Lower leg skin (tissue), 4 donors: ENCODE results near the gene CAMK2A. TPM values are rescaled to one million over a fixed set of nuclear protein-coding genes. Genes with fewer than 3 reads are reported as not detected.
A peak's percentile ranks its signal among the peaks of the same experiment; 100 is the strongest.

ENCODE experiments used
- DNase-seq, 2 donors: peaks; one replicate each; pipeline ENCODE4 v3.0.0-alpha.2; 2019; ENCODE audit warnings: low spot score in 2 of 2
- H3K4me3 ChIP-seq: fragments of 200-600 bp; sonication (generic); 2 replicates; pipeline ENCODE4 v1.5.1; 2017; ENCODE audit warnings: mild to moderate bottlenecking, low read depth; ENCODE audit not compliant: poor library complexity, severe bottlenecking
- POLR2A ChIP-seq, 2 donors: fragments of 450-650 bp; IDR thresholded peaks; one replicate each; pipeline ENCODE4 v1.6.1; 2016 to 2017; ENCODE audit warnings: antibody characterized with exemption in 2 of 2, mild to moderate bottlenecking in 1 of 2, moderate library complexity in 1 of 2
- WGBS, 2 donors: methylation state at CpG; one replicate each; pipeline ENCODE4 v1.1.5; 2018; 5-methylcytosine and 5-hydroxymethylcytosine counted together
- intact Hi-C: fragments of 100-400 bp; cut with DNase I; formaldehyde crosslinking; loops from one replicate; pipeline ENCODE4 v1.15.0; 2023; ENCODE audit warnings: low total_unique reads
- total RNA-seq, 4 donors: library from RNA; depleted of rRNA; stranded (reverse); fragments of >200 nt; gene quantifications; one replicate each; pipeline ENCODE4 v1.1.0, GENCODE V29; 2016
- TF ChIP-seq, protein P1 (sequence below), 3 donors: fragments of 450-650 bp; IDR thresholded peaks; one replicate each; pipeline ENCODE4 v1.5.1; 2016; ENCODE audit warnings: antibody characterized with exemption in 3 of 3, mild to moderate bottlenecking in 3 of 3, moderate library complexity in 2 of 3

CAMK2A gene
- total RNA-seq, 4 donors from 2014 or later, result 0.23 TPM; not detected in 3

DNA sequence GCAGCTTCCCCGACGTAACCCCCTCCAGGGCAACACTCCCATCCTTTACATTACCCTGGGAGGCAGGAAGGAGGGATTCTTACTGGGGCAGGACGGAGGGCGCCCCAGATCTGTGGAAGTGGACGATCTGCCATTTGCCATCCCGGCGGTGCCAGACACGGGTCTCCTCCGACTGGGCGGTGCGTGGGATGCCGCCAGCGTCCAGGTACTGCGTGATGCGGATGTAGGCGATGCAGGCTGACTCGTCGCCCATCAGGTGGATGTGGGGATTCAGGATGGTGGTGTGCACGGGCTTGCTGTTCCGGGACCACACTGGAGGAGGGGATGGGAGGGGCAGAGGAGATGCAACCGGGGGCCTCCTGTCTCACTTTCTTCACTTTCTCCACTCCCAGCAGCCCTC lies 66.7 kb downstream of the CAMK2A start:
- no peak for DNase-seq
- TF ChIP-seq, protein P1, sequence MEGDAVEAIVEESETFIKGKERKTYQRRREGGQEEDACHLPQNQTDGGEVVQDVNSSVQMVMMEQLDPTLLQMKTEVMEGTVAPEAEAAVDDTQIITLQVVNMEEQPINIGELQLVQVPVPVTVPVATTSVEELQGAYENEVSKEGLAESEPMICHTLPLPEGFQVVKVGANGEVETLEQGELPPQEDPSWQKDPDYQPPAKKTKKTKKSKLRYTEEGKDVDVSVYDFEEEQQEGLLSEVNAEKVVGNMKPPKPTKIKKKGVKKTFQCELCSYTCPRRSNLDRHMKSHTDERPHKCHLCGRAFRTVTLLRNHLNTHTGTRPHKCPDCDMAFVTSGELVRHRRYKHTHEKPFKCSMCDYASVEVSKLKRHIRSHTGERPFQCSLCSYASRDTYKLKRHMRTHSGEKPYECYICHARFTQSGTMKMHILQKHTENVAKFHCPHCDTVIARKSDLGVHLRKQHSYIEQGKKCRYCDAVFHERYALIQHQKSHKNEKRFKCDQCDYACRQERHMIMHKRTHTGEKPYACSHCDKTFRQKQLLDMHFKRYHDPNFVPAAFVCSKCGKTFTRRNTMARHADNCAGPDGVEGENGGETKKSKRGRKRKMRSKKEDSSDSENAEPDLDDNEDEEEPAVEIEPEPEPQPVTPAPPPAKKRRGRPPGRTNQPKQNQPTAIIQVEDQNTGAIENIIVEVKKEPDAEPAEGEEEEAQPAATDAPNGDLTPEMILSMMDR (IDR thresholded peaks at IDR 0.05), result no peak
- no peak for TF ChIP-seq POLR2A (IDR thresholded peaks at IDR 0.05)
- no peak overlapping the region for H3K4me3 ChIP-seq
- WGBS, 2 donors, result 90 to 91% methylated on average over 21 of the region's 21 CpGs
- intact Hi-C loops, result no loop called here

DNA sequence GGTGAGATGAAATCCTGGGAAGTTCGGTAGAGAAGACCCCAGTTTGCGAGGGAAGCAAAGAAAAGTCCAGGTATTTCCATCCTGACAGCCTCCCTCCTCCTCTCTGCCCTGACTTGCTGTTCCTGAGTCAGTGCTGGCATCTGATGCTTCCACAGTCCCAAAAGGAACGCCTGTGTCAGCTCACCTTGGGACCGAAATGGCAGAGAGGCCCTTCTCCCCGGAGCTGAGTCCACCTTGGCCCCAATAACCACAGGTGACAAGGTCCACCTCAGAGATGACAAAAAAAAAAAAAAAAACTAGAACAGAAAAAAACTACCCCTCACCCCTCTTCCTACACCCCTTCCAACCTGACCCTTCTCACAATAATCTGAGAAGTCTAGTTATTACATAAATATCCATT lies 68.1 kb downstream of the CAMK2A start:
- intact Hi-C loops, result no loop called here
- WGBS, 2 donors, result 64 to 65% methylated on average over 5 of the region's 5 CpGs
- no peak for DNase-seq
- TF ChIP-seq, protein P1 (IDR thresholded peaks at IDR 0.05), result no peak
- no peak for TF ChIP-seq POLR2A (IDR thresholded peaks at IDR 0.05)
- no peak overlapping the region for H3K4me3 ChIP-seq

DNA sequence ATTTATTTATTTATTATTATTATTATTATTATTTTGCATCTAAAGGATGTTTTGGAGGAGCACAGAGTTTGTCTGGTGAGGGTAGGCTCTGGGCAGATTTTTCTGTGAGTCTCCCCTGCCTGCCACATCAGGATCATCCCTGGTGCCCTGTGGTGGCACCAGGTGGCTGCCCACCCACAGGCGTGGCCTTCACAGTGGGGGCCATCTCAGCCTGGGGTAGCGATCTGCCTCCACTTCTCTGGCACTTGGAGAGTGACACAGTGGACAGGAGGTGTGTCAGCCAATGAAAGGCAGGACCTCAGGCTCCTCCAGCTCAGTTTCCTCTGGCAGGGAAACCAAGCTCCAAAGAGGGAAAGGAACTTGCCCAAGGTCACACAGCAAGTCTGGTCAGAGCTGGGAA lies 69.7 kb downstream of the CAMK2A start:
- WGBS, 2 donors, result 82 to 83% methylated on average over 2 of the region's 2 CpGs
- TF ChIP-seq, protein P1 (IDR thresholded peaks at IDR 0.05), result no peak
- no peak for TF ChIP-seq POLR2A (IDR thresholded peaks at IDR 0.05)
- H3K4me3 ChIP-seq, result no peak overlapping the region
- no peak for DNase-seq
- intact Hi-C loops, result no loop called here

DNA sequence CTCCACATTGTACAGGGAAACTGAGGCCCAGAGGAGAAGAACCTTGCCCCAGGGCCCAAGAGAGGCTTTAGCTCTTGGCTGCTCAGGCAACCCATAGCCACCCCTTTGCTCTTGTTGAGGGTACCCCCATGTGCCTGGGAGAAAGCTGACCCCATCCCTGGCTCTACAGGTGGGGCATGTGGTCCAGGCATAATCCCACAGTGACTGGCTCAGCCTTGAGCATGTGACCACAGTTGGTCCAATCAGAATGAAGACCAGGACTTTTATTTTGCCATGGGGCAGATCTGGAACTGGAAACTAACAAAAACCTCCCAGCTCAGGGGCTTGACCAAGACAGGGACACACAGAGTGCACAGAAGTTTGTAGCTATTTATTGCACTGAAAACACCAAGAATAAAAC lies 70.4 kb downstream of the CAMK2A start:
- DNase-seq, result no peak
- H3K4me3 ChIP-seq, result no peak overlapping the region
- intact Hi-C loops, result no loop called here
- TF ChIP-seq POLR2A (IDR thresholded peaks at IDR 0.05), result no peak
- TF ChIP-seq, protein P1 (IDR thresholded peaks at IDR 0.05), result no peak

DNA sequence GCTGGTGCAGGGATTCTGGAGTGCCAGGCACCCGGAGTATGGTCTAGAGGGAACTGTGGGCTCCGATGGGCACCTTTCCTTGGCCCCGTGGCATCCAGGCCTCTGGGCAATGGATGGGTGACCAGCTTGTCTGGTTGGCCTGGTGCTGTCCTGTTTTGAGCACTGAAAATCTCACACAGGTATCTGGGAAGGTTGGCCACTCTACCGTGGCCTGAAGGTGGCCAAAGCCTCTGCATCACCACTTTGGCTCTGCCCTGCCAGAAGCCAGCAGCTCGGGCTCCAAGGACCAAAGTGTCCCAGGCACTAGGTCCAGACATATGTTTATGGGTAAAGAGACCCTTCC lies 70.9 kb downstream of the CAMK2A start:
- 69 to 71% methylated on average over 5 of the region's 5 CpGs for WGBS, 2 donors
- TF ChIP-seq POLR2A (IDR thresholded peaks at IDR 0.05), result no peak
- TF ChIP-seq, protein P1 (IDR thresholded peaks at IDR 0.05), result no peak
- intact Hi-C loops, result no loop called here

DNA sequence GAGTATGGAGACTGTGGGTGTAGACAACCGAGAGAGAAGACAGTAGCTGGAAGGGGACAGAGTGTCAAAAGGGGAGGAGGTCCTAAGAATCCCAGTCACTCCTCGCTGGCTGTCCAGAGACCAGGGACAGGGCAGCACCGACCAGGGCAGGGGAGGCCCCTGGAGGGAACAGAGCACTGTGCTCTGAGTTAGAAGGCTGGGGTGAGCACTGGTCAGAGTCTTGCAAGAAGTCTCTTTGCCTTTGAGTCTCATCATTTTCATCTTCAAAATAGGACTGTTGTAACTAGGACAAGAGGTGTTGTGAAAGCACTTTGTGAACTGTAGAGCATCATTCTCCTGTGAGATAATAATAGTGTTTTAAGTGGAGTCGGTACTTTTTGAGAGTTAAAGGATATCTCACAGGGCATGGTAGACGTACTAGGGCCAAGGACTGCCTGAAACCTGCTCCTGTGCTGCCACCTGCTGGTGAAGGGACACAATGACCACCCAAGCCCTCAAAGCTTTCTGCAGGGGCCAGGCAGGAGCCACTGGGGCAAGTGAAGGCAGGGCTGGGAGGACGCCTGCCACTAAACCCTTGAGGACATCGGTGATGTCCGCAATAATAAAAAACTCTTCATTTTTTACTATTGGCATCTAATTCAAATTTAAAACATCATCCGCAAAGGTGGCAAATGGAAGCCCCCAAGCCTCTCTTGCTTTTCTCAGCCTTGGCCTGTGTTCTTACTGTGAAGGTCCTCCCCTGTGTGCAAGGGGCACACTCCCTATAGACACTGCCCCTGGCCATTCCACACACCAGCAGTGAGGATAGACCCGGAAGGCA lies 71.5 kb downstream of the CAMK2A start:
- no peak overlapping the region for H3K4me3 ChIP-seq
- DNase-seq, result peak; percentile 73 to 96
- intact Hi-C loops, result no loop called here
- TF ChIP-seq POLR2A (IDR thresholded peaks at IDR 0.05), result no peak
- TF ChIP-seq, protein P1 (IDR thresholded peaks at IDR 0.05), result peak in 1 of 3 donors; percentile 49
- 24 to 32% methylated on average over 10 of the region's 10 CpGs for WGBS, 2 donors

More for the DNA sequence above, 70.9 kb downstream of the CAMK2A start:
- DNase-seq, result no peak
- H3K4me3 ChIP-seq, result no peak overlapping the region
